ENCODE results near the gene IMMT.

GRCh38 chr2:86199834-86200177, 4.5 kb upstream of the IMMT start:
- no peak for TF ChIP-seq CTCF (IDR thresholded peaks at IDR 0.05; ENCODE audit: poor library complexity, severe bottlenecking)
- no peak for TF ChIP-seq EP300 (conservative IDR thresholded peaks at IDR 0.05; ENCODE audit: poor library complexity, severe bottlenecking)
- no peak for TF ChIP-seq POLR2AphosphoS5 (IDR thresholded peaks at IDR 0.05)
- no peak for TF ChIP-seq MXI1 (conservative IDR thresholded peaks at IDR 0.05; ENCODE audit: poor library complexity, severe bottlenecking)
- TF ChIP-seq SMC3 (conservative IDR thresholded peaks at IDR 0.05; ENCODE audit: poor library complexity) = no peak

Data from neural cell (in vitro differentiated cells).